C1 segment of cervical spinal cord (tissue), 14 donors: ENCODE measurements around the gene IPO8.
"Not testable (repeated sequence)": the region's sequence is repeated elsewhere in the genome, so short reads cannot be mapped to it uniquely, and the experiment has no call there.

Experiments
- DNase-seq, 14 donors: peaks; one replicate each; lab custom pipeline; 2025; lab: John Stamatoyannopoulos, UW

The IPO8 gene

DNA sequence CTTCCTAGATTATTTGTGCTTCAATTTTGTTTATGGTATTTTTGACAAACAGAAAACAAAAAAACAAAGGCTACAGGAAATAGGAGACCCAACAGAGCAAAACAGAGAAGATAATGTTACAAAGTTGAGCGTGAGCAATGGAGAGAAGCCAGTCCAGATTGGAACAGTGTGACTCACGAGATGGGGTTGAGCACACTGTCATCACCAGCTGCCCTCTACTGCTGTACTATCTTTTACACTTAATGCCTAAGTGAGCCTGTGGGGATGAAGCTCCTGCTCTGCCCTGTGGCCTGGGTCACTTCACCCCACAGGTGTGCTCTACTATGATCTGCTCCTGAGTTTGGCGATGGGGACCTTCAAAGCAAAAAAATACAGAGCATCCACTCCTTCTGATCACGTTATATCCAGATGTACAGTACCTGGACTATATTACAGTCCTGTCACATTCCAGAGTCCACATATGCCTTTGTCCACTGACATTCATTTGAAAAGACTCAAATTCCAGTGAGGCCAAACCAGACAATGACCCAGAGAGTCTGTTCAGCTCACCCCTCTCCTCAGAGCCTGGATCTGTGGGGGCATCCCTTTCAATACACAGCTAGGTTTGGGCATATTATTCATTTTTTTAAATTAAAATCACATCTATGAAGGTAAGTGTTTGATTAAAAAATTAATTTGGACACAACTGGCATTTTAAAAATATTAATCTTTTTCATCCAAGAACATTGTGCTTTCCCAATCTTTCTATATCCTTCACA lies 4.4 kb downstream of the IPO8 start:
- no peak for DNase-seq

DNA sequence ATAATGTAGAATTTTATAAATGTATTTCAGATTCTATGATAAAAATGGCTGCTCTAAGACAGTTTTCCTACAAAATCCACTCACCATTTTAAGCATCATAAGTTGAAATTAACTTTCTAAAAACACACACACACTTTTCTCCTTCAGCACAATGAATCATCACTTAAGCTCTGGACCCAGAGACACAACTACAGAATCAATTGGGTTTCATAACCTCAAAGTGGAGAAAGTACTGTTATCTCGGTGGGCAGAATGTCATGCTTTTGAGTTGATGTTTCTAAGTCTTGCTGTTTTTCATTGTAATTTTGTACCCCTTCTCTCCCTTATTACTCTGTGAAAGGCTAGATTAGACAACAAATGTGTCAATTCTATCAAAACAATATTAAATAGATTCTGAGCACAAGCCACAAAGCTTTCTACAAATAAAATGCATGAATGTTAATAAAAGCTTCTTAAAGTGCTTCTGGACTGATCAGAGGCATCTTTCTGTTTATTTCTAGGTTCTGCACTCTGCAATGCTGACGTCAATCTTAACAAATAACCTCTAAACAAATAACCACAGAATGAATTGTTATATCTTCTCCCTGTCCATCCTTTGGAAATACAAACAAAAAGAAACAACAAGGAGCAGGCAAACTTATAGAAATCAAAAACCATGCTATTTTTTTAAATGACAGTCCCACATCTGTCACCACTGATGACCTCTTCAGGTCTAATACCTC lies 8.2 kb downstream of the IPO8 start:
- DNase-seq: no peak

DNA sequence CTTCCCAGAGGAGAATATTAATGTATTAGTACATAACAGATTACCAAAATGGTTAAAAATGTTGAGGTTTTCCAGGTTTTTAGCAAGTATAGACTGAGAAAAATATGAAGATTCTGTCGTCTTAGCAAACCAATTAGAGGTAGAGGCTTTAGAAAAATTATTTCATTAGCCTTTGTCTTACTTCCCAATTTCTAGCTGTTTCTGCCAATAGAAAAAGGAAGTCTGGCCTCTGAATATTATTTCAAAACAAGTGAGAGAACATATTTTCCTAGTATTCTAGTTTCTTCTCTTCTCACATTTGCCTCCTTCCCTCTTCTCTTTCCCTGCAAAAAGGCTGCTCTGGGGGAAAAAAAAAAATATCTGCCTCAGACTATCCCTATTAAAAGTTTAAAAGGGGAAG lies 16.4 kb downstream of the IPO8 start:
- DNase-seq: no peak

DNA sequence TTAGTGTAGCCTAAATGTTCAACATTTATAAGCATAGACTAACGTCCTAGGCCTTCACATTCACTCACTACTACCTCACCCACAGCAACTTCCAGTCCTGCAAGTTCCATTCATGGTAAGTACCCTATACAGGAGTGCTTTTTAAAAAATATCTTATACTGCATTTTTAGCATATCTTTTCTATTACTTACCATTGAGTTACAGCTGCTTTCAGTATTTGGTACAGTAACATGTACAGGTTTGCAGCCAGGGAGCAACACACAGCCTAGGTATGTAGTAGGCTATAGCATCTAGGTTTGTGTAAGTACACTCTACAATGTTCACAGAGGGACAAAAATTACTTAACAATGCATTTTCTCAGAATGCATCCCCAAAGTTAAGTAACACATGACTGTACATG lies 17.4 kb downstream of the IPO8 start:
- DNase-seq: no peak

DNA sequence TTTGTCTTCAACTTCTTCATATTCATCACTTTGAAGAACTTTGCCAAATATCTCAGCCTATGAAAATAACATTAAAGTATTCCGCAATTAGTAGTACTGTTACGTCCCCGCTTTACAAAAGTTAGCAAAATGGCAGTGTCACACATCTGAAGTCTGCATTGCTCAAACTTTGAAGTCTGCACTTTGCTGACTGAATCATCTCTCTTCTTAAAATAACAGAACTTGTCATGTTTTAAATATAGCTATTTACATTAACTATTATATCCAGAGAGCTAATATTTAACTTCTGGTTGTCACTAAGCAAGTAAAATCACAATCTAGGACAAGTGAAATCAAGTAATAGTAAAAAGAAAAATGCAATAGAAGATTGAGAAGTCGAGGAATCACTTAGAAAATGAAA lies 34.5 kb downstream of the IPO8 start:
- no peak for DNase-seq

DNA sequence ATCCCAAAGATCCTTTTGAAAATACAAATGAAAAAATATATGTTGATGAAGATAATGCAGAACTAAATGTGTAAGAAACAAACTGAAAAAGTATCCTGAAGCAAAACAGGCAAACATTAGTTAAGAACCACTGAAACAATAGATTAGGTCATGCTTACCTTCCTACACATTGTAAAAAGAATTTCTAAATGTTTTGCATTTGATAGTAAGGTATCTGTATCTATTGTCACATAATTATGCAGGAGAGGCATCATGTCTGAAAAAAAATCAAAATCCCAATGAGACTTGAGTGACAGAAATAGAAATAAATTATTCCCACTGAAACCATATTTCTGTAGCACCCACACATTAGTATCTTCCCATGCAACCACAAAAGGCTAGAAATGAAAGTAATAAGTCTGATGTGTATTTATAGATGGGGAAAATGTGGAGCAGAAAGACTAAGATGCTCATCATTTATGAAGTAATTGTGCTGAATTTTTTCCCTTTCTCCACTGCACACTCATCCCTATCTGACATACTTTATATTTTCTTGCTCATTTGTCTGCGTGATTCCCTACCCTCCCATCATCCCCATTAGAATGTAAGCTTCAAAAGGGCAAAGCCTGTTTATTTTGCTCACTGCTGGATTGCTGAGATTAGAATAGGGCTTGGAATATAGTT lies 43.5 kb downstream of the IPO8 start:
- DNase-seq: no peak

DNA sequence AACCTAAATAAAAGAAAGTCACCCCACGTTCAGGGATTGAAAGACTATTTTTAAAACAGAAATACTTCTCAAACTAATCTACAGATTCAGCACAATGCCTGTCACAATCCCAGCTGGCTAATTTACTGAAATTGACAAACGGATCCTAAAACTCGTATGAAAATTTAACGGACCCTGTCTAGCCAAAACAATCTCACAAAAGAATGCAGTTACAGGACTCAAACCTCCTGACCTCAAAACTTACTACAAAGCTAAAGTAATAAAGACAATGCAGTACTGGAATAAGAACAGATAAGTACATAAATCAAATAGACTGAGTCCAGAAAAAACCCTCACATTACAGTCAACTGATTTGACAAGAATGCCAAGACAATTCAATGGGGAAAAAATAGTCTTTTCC lies 48.8 kb downstream of the IPO8 start:
- no peak for DNase-seq

DNA sequence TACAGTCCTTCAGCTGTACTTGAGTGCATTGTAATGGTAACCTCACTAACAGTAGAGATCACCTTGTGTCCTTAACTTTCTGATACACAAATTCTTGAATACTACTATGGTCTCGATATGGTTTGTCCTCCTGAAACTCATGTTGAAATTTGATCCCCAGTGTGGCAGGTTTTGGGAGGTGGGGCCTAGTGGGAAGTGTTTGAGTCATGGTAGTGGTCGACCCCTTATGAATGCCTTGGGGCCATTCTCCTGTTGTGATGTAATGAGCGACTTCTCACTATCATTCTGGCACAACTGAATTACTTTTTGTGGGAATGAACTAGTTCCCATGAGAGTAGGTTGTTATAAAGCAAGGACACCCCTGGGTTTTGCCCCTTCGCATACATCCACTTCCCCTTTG lies 52.3 kb downstream of the IPO8 start:
- no peak for DNase-seq

DNA sequence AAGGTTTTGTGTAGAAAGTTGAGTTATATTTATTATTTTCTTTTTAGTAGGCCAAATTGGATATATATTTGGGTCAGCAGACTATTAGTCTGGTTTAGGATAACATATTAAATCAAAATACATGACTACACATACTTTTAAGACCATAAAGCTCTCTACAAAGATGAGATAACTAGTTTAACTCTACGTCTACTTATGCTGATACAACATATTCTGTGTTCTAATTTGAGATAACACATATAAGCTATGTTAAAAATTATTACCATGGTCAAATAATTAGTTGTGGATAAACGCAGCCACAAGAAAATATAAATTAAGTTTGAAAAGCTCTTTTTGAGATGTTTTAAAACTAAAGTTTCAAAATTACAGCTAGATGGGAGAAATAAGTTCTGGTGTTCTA lies 55.3 kb downstream of the IPO8 start:
- DNase-seq: no peak

DNA sequence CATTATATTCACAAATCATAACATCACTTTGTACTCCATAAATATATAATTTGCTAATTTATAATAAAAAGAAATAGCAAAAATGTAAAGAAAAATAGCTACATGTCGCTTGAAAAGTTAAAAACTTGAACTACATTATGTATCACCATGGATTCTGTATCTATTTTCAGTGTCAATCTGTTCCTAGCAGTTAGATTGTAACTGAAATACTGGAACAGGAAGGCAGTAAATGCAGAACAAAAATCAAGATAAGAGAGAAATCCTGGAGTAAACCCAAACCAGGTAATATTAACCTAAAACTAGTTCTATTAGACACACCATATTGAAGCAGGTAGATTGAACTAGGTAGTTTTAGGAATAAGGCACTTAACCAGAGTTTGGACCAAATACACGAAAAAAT lies 60.3 kb downstream of the IPO8 start:
- no peak for DNase-seq

DNA sequence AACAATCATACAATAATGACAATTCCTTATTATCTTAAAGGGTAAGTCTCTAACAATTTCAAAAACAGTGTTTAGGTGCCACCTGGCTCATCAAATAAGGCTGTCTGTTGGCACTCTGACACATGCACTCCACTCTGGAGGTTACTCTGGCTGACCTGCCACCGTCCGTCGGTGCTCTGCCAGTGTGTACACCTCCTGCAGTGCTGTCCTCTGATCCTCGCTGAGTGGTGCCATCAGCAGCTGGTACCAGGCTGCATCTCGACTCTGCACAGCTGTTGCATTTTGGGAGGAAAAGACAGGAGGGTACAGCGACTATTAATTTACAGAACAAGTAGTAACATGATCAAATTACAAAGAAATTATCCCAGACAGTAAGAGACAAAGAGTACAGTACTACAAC lies 63.9 kb downstream of the IPO8 start:
- no peak for DNase-seq

DNA sequence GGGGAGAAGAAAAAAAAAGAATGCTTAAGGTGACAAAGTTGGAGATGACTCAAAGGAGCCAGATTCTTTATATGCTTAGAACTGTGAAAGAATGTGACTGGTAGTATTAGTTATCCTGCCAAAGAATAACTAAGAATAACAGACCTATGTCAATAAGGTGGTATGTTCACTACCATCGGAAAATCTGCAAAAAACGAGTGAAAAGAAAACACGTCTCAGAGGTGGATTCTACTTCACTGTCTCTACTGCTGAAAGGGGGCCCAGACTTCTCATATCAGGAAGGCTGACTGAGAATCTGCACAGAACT lies 64.7 kb downstream of the IPO8 start:
- DNase-seq: no peak

DNA sequence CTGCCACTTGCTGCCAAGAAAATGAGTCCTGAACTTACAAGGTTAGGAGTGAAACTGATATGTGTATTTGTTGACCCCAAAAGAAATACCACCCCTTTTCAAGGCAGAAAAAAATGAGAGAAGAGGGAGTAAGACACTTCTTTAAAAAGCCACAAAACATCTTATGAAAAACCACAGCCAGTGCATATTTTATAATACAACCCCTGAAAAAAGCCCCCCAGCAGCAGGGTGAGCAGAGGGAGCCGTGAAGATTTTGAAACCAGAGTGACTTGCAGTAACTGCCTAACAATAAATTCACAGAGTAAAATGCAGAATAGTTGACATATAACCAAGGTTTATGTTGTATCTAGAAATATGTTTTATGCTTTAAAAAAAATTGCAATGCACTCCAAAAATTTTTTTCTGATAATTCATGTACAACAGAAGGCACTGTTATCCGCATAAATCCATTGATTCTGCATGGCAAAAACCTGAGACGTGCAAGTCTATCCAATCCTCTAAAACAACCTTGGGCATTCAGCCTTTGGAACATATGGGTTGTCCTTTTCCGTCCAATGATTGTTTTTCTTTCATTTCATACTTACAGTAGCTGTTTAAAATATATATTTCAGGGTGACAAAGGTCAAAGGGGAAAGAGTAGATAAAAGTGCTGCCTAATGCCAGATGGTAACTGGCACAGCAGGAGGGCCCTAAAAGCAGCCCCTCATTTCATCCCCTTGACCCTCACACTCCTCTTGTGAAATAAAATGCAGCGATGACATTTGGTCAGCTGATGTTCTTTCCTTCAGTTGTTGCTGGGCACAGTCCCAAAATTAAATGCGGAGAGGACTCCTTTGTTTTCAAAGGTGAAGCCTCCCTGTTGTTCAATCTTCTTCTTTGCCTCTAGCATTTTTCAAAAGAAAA lies 65.3 kb downstream of the IPO8 start:
- no peak for DNase-seq

DNA sequence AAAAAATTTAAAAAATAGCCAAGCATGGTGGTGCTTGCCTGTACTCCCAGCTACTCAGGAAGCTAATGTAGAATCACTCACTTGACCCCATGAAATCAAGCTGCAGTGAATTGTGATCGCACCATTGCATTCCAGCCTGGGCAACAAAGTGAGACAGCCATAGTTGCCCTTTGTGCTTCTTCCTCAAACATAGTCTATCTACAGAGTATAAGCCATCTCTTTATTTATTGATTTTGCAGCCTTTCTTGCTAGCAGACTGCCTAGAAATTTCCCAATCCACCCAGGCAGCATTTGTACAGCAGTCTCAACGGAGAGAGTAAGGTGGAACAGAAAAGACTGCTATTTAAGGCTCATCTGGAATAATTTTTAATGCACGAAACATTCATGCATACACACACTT lies 68.8 kb downstream of the IPO8 start:
- DNase-seq: no peak

DNA sequence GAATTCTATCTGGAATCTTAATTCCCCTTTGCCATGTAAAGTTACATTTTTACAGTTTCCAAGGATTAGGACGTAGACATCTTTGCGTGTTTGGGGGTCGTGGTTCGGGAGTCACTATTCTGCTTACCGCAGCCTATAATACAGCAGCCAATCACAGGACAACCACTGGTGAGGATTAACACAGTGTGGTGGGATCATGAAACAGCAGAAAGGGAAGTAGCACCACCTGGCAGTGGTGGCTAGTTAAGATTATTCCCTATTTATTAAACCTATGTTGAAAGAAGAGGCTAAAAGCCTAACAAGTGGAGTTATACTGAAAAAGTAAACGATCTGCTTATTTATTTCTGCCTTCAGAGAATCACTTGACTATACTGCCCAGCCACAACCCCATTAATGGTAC lies 71.7 kb downstream of the IPO8 start:
- DNase-seq: no peak

DNA sequence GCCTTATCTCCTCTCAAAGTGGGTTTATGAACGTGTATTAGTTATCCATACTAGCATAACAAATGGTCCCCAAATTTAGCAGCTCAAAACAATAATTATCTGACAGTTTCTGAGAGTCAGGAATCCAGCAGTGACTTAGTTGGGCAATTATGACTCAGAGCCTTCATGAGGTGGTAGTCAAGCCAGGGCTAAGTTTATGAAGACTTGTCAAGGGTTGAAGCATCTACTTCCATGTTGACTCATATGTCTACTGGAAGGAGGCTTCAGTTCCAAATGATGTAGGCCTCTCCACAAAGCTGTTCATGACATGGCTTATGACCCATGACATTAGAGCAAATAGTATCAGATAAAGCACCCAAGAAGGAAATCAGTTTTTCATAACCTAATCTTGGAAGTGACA lies 73.2 kb downstream of the IPO8 start:
- no peak for DNase-seq

DNA sequence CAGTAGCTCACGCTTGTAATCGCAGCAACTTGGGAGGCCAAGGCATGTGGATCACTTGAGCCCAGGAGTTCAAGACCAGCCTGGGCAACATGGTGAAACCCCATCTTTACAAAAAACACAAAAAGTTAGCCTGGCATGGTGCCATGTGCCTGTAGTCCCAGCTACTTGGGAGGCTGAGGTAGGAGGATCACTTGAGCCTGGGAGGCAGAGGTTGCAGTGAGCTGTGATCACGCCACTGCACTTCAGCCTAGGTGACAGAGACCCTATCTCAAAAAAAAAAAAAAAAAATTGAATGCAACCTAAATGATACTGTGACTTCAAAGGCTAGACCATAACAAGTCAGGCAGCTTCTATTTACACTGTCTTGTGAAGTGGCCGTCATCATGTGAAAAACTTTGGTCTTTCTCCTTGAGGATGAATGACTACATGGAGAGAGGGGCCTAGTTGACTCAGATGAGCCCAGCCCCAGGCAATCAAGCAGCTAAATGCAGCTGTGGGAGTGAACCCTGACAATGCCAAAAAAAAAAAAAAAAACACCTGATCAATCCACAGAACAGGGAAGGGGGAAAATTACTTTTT lies 73.9 kb downstream of the IPO8 start:
- DNase-seq: not testable (repeated sequence)

DNA sequence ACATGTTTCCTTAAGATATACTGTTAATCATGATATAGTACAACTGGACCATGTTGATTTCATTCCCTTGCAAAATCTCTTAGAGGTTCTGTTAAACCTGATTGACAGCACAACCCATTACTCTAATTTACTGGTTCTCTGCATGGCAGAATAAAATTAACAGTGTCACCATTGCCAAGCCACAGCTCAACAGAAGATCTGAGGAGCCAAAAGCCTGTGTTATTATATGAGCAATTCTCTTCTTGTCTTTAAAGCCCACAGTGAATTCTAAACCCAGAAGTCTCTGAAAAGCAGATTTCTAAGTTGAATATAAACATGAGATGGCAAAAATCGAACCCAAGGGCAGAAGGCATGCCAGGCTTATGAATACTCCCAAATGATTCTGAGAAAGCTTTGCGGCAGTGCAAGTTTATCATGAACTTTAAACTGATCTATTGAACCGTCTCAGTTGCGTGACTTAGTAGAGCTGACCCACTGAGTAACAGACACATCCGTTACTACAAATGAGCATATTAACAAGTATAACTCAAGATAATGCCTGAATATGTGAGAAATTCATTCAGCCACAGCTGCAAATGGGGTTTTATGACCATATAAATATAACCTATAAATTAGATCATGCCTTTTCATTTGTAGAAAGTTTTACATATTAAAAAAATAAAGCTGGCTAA lies 78.2 kb downstream of the IPO8 start:
- DNase-seq: no peak

DNA sequence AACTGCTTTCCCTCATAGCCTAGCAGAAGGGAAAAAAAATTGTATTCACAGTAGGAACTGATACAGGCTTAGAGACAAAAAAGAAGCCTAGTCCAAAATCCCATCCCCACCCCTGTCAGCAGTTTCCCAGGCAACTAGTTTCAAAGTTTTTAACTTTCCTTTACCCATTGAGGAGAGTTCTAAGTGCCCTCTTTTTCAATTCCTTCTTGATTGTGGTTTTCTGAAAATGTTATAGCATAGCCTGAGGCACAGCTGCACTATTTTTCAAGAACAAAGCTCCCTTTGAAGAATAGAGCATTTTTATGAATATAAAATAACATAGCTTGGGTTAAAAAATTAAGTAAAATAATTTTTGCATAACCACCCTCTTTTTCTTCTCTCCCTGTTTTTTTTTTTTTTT lies 81.6 kb downstream of the IPO8 start:
- DNase-seq: no peak

DNA sequence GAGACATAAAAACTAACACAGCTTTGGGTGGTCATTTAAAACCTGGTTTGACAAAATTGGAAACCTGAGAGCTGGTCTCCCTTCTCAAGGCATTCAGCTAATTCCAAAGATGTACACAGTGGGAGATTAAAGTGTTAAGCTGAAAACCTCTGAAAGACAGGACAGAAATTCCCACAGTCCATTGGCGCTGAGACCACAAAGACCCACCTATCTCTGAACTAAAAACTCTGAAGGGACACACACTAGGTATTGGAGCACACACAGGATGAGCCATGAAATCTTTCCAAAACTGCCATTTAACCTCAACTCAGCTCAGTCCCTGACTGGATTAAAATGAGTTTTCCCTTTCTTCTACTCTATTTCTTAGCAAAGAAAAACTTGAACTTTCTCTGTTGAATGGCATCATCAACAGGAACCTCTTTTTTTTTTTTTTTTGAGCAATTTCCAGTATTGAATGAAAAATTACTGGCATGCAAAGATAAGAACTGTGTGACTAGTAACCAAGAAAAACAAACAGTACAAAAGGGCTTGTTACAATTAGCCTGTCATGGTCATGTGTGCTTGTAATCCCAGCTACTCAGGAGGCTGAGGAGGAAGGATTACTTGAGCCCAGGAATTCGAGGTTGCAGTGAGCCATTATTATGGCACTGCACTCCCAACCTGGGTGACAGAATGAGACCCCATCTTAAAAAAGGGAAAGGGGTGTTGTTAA lies 82.4 kb downstream of the IPO8 start:
- DNase-seq: no peak

DNA sequence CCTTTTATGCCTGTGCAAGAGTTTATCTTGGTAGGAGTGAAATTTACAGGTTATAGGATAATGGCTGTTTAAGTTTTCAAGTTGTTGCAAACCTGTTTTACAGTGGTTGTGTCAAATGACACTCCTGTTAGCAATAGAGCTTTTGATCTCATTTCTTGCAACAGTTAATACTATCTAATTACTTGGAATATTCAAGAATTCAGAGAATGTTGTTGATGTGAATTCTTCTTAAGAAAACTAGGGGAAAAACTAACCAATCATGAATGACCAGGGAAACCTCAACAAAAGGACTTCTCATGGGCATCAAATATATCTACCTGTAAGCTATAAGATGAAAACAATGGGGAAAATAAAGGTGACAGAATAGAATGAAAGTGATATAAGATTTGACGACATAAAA lies 85.0 kb downstream of the IPO8 start:
- no peak for DNase-seq
